Measurements from ENCODE around the gene BRIP1. TPM values are rescaled to one million over a fixed set of nuclear protein-coding genes. Genes with fewer than 3 reads are reported as not detected.
"Not testable (repeated sequence)": the region's sequence is repeated elsewhere in the genome, so short reads cannot be mapped to it uniquely, and the experiment has no call there.

Gene BRIP1
- total and polyA plus RNA-seq, 2 donors (not counting 1 experiment from before 2014, with no cell fraction given), result 4.0 to 8.1 TPM

DNA sequence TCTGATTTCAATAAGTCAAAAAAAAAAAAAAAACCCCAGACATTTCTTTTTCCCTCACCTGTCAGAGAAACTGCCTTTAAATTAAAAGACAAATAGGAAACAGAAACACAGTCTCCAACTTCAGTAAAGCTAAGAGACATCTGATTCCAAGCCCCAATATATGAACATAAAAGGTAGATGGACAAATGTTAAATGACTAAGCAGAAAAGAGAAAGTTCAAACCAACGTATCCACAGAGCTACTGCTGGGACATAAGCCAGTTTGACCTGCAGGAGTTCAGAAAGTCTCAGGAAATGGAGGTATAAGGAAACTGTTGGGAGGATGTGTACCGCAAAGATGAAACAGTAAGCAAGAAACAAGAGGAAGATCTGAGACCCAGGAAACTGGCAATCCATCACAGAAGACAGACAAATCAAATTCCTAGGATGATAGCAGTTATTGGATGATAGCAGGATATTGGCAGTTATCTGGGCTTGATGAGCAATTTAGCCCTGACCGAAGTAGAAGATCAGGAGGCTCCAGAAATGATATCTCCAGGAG, 135.0 kb downstream of the BRIP1 start:
- Histone ChIP-seq H3K27me3 (ENCODE audit: control insufficient read depth, insufficient read depth, low read length) (no peaks in the 10 kb centered on the region), H3K36me3 (ENCODE audit: control insufficient read depth, insufficient read depth, low read length) (no peaks in the 10 kb centered on the region), H2AFZ (ENCODE audit: low read length) (no peak overlapping the region), H3K27ac (ENCODE audit: insufficient read depth, low read length) (no peak overlapping the region), H3K4me3 (replicated peaks in 1 of 4; ENCODE audit: control extremely low read depth in 1 of 4, insufficient read depth in 1 of 4, low read depth in 3 of 4, low read length in 4 of 4) (no peak overlapping the region), H3K9ac (ENCODE audit: insufficient read depth, low read length) (no peak overlapping the region), H3K79me2 (ENCODE audit: control insufficient read depth, insufficient read depth, low read length) (no peaks in the 10 kb centered on the region), H4K20me1 (ENCODE audit: control insufficient read depth, extremely low read depth, insufficient read depth, low read length) (no peaks in the 10 kb centered on the region), H3K4me2 (ENCODE audit: extremely low read depth, insufficient read depth, low read length) (no peak overlapping the region), H3K9me3 (ENCODE audit: control insufficient read depth, insufficient read depth, low read depth, low read length) (no peaks in the 10 kb centered on the region), H3K4me1 (ENCODE audit: control insufficient read depth, extremely low read depth, insufficient read depth, low read length) (no peaks in the 10 kb centered on the region)
- TF ChIP-seq, protein P1, sequence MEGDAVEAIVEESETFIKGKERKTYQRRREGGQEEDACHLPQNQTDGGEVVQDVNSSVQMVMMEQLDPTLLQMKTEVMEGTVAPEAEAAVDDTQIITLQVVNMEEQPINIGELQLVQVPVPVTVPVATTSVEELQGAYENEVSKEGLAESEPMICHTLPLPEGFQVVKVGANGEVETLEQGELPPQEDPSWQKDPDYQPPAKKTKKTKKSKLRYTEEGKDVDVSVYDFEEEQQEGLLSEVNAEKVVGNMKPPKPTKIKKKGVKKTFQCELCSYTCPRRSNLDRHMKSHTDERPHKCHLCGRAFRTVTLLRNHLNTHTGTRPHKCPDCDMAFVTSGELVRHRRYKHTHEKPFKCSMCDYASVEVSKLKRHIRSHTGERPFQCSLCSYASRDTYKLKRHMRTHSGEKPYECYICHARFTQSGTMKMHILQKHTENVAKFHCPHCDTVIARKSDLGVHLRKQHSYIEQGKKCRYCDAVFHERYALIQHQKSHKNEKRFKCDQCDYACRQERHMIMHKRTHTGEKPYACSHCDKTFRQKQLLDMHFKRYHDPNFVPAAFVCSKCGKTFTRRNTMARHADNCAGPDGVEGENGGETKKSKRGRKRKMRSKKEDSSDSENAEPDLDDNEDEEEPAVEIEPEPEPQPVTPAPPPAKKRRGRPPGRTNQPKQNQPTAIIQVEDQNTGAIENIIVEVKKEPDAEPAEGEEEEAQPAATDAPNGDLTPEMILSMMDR (conservative IDR thresholded peaks at IDR 0.05 in 1 of 2, IDR thresholded peaks at IDR 0.05 in 1 of 2; ENCODE audit: low read depth in 1 of 2, low read length in 2 of 2), result no peak
- TF ChIP-seq EZH2 (IDR thresholded peaks at IDR 0.05; ENCODE audit: low read length, missing control alignments), result no peak
- DNase-seq (ENCODE audit: low read depth in 2 of 2), result no peak

DNA sequence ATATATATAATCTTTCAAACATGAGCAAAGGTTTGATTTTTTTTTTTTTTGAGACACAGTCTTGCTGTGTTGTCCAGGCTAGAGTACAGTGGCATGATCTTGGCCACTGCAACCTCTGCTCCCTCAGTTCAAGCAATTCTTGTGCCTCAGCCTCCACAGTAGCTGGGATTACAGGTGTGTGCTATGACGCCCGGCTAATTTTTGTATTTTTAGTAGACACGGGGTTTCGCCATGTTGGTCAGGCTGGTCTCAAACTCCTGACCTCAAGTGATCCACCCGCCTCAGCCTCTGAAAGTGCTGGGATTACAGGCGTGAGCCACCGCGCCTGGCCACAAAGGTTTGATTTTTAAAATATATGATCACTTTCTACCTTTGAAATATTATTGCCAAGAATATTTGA, 135.5 kb downstream of the BRIP1 start:
- H3K9ac ChIP-seq (ENCODE audit: insufficient read depth, low read length); H3K27ac ChIP-seq (ENCODE audit: insufficient read depth, low read length); H3K36me3 ChIP-seq (ENCODE audit: control insufficient read depth, insufficient read depth, low read length); H3K4me3 ChIP-seq (replicated peaks in 1 of 4; ENCODE audit: control extremely low read depth in 1 of 4, insufficient read depth in 1 of 4, low read depth in 3 of 4, low read length in 4 of 4); H2AFZ ChIP-seq (ENCODE audit: low read length); H3K9me3 ChIP-seq (ENCODE audit: control insufficient read depth, insufficient read depth, low read depth, low read length); H3K4me2 ChIP-seq (ENCODE audit: extremely low read depth, insufficient read depth, low read length); DNase-seq (ENCODE audit: low read depth in 2 of 2); H3K27me3 ChIP-seq (ENCODE audit: control insufficient read depth, insufficient read depth, low read length); H3K79me2 ChIP-seq (ENCODE audit: control insufficient read depth, insufficient read depth, low read length); H4K20me1 ChIP-seq (ENCODE audit: control insufficient read depth, extremely low read depth, insufficient read depth, low read length); H3K4me1 ChIP-seq (ENCODE audit: control insufficient read depth, extremely low read depth, insufficient read depth, low read length): not testable (repeated sequence)

DNA sequence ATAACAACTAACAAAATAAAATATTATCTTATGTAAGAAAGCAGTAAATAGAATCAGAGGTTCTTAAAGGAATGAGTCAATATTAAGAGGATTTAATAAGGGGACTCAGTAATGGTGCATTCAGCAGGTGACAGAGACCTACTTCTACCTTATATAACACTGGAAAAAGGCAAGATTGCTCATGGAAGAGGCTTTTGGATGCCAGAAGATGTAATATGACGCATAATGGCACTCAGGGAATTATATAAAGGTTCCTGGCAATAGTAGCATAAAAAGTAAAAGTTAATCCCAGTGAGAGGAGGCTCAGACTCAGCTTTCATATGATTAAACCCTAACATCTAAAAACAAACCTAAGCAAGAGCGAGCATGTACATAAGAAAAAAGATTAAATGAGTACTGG, 136.4 kb downstream of the BRIP1 start:
- no peak overlapping the region for H3K4me2 ChIP-seq (ENCODE audit: extremely low read depth, insufficient read depth, low read length)
- H3K9ac ChIP-seq (ENCODE audit: insufficient read depth, low read length), result no peak overlapping the region
- no peaks in the 10 kb centered on the region for H3K9me3 ChIP-seq (ENCODE audit: control insufficient read depth, insufficient read depth, low read depth, low read length)
- TF ChIP-seq, protein P1 (conservative IDR thresholded peaks at IDR 0.05 in 1 of 2, IDR thresholded peaks at IDR 0.05 in 1 of 2; ENCODE audit: low read depth in 1 of 2, low read length in 2 of 2), result no peak
- no peak overlapping the region for H3K4me3 ChIP-seq (replicated peaks in 1 of 4; ENCODE audit: control extremely low read depth in 1 of 4, insufficient read depth in 1 of 4, low read depth in 3 of 4, low read length in 4 of 4)
- no peaks in the 10 kb centered on the region for H3K36me3 ChIP-seq (ENCODE audit: control insufficient read depth, insufficient read depth, low read length)
- no peaks in the 10 kb centered on the region for H3K4me1 ChIP-seq (ENCODE audit: control insufficient read depth, extremely low read depth, insufficient read depth, low read length)
- no peaks in the 10 kb centered on the region for H3K79me2 ChIP-seq (ENCODE audit: control insufficient read depth, insufficient read depth, low read length)
- no peak for DNase-seq (ENCODE audit: low read depth in 2 of 2)
- H2AFZ ChIP-seq (ENCODE audit: low read length), result no peak overlapping the region
- no peak overlapping the region for H3K27ac ChIP-seq (ENCODE audit: insufficient read depth, low read length)
- no peaks in the 10 kb centered on the region for H4K20me1 ChIP-seq (ENCODE audit: control insufficient read depth, extremely low read depth, insufficient read depth, low read length)
- no peaks in the 10 kb centered on the region for H3K27me3 ChIP-seq (ENCODE audit: control insufficient read depth, insufficient read depth, low read length)
